ENCODE results near the gene SEZ6L.

The SEZ6L gene

DNA sequence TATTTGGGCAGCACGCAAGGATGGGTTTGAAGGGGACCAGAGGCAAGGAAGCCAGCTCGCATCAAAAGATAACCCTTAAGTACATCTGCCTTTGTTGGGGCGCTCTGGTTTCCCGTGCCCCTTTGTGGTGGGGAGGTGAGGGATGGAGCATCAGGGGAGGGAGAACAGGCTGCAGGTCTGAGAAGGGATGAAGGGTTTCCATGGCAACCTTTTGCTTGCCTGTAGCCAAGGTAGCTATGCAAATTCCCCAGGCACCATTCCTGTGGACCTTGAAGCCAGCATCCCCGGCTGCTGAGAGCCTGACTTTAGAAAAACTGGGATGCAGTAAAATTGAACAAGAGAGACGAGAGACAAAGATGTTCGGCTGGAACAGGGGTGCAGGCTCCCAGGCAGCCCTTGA, 75.7 kb downstream of the SEZ6L start:
- H3K23ac ChIP-seq (ENCODE audit: low read depth, low read length, poor library complexity) = no peak overlapping the region
- no peaks in the 10 kb centered on the region for H3K79me1 ChIP-seq (ENCODE audit: low read depth, low read length)
- H3K14ac ChIP-seq (ENCODE audit: low read length) = no peak overlapping the region
- H2AK5ac ChIP-seq (ENCODE audit: low read depth, low read length) = no peak overlapping the region
- H2BK120ac ChIP-seq (ENCODE audit: low read depth, low read length) = no peak overlapping the region
- no peak overlapping the region for H2BK15ac ChIP-seq (ENCODE audit: low read length)
- no peak overlapping the region for H2AFZ ChIP-seq (ENCODE audit: low read length)
- no peak overlapping the region for H3K18ac ChIP-seq (ENCODE audit: low read length)
- no peaks in the 10 kb centered on the region for H3K36me3 ChIP-seq (replicated peaks in 1 of 2; ENCODE audit: control insufficient read depth in 2 of 2, insufficient read depth in 2 of 2, low read length in 2 of 2)
- WGBS, 2 donors (ENCODE audit: extremely low coverage in 2 of 2, insufficient read length in 2 of 2, insufficient replicate concordance in 1 of 2) = no CpG with 5 or more reads among the region's 7 CpGs
- H3K4me2 ChIP-seq (ENCODE audit: insufficient read depth, low read length, poor library complexity, severe bottlenecking) = no peak overlapping the region
- H2BK5ac ChIP-seq (ENCODE audit: low read length) = no peak overlapping the region
- no peak overlapping the region for H4K8ac ChIP-seq (ENCODE audit: low read depth, low read length)
- H3K27ac ChIP-seq (replicated peaks; ENCODE audit: low read length) = no peak overlapping the region
- H3K4me1 ChIP-seq (ENCODE audit: control insufficient read depth in 2 of 2, insufficient read depth in 1 of 2, low read depth in 1 of 2, low read length in 2 of 2) = no peaks in the 10 kb centered on the region
- H2BK12ac ChIP-seq (ENCODE audit: low read length) = no peak overlapping the region
- H3K27me3 ChIP-seq (ENCODE audit: control insufficient read depth in 3 of 3, insufficient read depth in 3 of 3, low read depth in 1 of 3, low read length in 3 of 3) = no peaks in the 10 kb centered on the region
- H3K4me3 ChIP-seq (ENCODE audit: low read length in 2 of 2) = no peak overlapping the region
- no peak overlapping the region for H3K4ac ChIP-seq (ENCODE audit: low read length)
- H4K91ac ChIP-seq (ENCODE audit: low read depth, low read length, poor library complexity) = no peak overlapping the region
- H3K9me3 ChIP-seq (replicated peaks in 1 of 2; ENCODE audit: control insufficient read depth in 2 of 2, insufficient read depth in 1 of 2, low read depth in 1 of 2, low read length in 2 of 2) = no peaks in the 10 kb centered on the region
- H3K9ac ChIP-seq (ENCODE audit: low read depth, low read length, poor library complexity) = no peak overlapping the region
- no peak for DNase-seq (ENCODE audit: low spot score)

GRCh38 chr22:26246552-26246951, 77.3 kb downstream of the SEZ6L start:
- no peaks in the 10 kb centered on the region for H3K4me1 ChIP-seq (ENCODE audit: control insufficient read depth in 2 of 2, insufficient read depth in 1 of 2, low read depth in 1 of 2, low read length in 2 of 2)
- no peaks in the 10 kb centered on the region for H3K9me3 ChIP-seq (replicated peaks in 1 of 2; ENCODE audit: control insufficient read depth in 2 of 2, insufficient read depth in 1 of 2, low read depth in 1 of 2, low read length in 2 of 2)
- no peak overlapping the region for H2BK12ac ChIP-seq (ENCODE audit: low read length)
- H3K14ac ChIP-seq (ENCODE audit: low read length) = no peak overlapping the region
- no peak overlapping the region for H4K8ac ChIP-seq (ENCODE audit: low read depth, low read length)
- no peaks in the 10 kb centered on the region for H3K36me3 ChIP-seq (replicated peaks in 1 of 2; ENCODE audit: control insufficient read depth in 2 of 2, insufficient read depth in 2 of 2, low read length in 2 of 2)
- no peak overlapping the region for H3K4ac ChIP-seq (ENCODE audit: low read length)
- no peaks in the 10 kb centered on the region for H3K27me3 ChIP-seq (ENCODE audit: control insufficient read depth in 3 of 3, insufficient read depth in 3 of 3, low read depth in 1 of 3, low read length in 3 of 3)
- H3K4me2 ChIP-seq (ENCODE audit: insufficient read depth, low read length, poor library complexity, severe bottlenecking) = no peak overlapping the region
- no peak overlapping the region for H3K23ac ChIP-seq (ENCODE audit: low read depth, low read length, poor library complexity)
- no peak overlapping the region for H2BK120ac ChIP-seq (ENCODE audit: low read depth, low read length)
- DNase-seq (ENCODE audit: low spot score) = no peak
- no peak overlapping the region for H2AK5ac ChIP-seq (ENCODE audit: low read depth, low read length)
- H2AFZ ChIP-seq (ENCODE audit: low read length) = no peak overlapping the region
- no peak overlapping the region for H2BK15ac ChIP-seq (ENCODE audit: low read length)
- no CpG with 5 or more reads among the region's 7 CpGs for WGBS, 2 donors (ENCODE audit: extremely low coverage in 2 of 2, insufficient read length in 2 of 2, insufficient replicate concordance in 1 of 2)
- no peak overlapping the region for H2BK5ac ChIP-seq (ENCODE audit: low read length)
- no peak overlapping the region for H3K27ac ChIP-seq (replicated peaks; ENCODE audit: low read length)
- no peak overlapping the region for H3K4me3 ChIP-seq (ENCODE audit: low read length in 2 of 2)
- H3K79me1 ChIP-seq (ENCODE audit: low read depth, low read length) = no peaks in the 10 kb centered on the region
- H3K18ac ChIP-seq (ENCODE audit: low read length) = no peak overlapping the region
- H3K9ac ChIP-seq (ENCODE audit: low read depth, low read length, poor library complexity) = no peak overlapping the region
- no peak overlapping the region for H4K91ac ChIP-seq (ENCODE audit: low read depth, low read length, poor library complexity)

GRCh38 chr22:26251869-26252268, 82.6 kb downstream of the SEZ6L start:
- Histone ChIP-seq H2BK120ac (ENCODE audit: low read depth, low read length) (no peak overlapping the region), H3K9me3 (replicated peaks in 1 of 2; ENCODE audit: control insufficient read depth in 2 of 2, insufficient read depth in 1 of 2, low read depth in 1 of 2, low read length in 2 of 2) (no peaks in the 10 kb centered on the region), H2BK12ac (ENCODE audit: low read length) (no peak overlapping the region), H2AFZ (ENCODE audit: low read length) (no peak overlapping the region), H2BK15ac (ENCODE audit: low read length) (no peak overlapping the region), H3K18ac (ENCODE audit: low read length) (no peak overlapping the region), H3K36me3 (replicated peaks in 1 of 2; ENCODE audit: control insufficient read depth in 2 of 2, insufficient read depth in 2 of 2, low read length in 2 of 2) (no peaks in the 10 kb centered on the region), H3K4me2 (ENCODE audit: insufficient read depth, low read length, poor library complexity, severe bottlenecking) (no peak overlapping the region), H3K79me1 (ENCODE audit: low read depth, low read length) (no peaks in the 10 kb centered on the region), H3K27me3 (ENCODE audit: control insufficient read depth in 3 of 3, insufficient read depth in 3 of 3, low read depth in 1 of 3, low read length in 3 of 3) (no peaks in the 10 kb centered on the region), H4K8ac (ENCODE audit: low read depth, low read length) (no peak overlapping the region), H2BK5ac (ENCODE audit: low read length) (no peak overlapping the region), H3K4me1 (ENCODE audit: control insufficient read depth in 2 of 2, insufficient read depth in 1 of 2, low read depth in 1 of 2, low read length in 2 of 2) (no peaks in the 10 kb centered on the region), H3K14ac (ENCODE audit: low read length) (no peak overlapping the region), H2AK5ac (ENCODE audit: low read depth, low read length) (no peak overlapping the region), H3K9ac (ENCODE audit: low read depth, low read length, poor library complexity) (no peak overlapping the region), H3K23ac (ENCODE audit: low read depth, low read length, poor library complexity) (no peak overlapping the region), H3K4me3 (ENCODE audit: low read length in 2 of 2) (no peak overlapping the region), H4K91ac (ENCODE audit: low read depth, low read length, poor library complexity) (no peak overlapping the region), H3K27ac (replicated peaks; ENCODE audit: low read length) (no peak overlapping the region), H3K4ac (ENCODE audit: low read length) (no peak overlapping the region)
- WGBS, 2 donors (ENCODE audit: extremely low coverage in 2 of 2, insufficient read length in 2 of 2, insufficient replicate concordance in 1 of 2) = no CpG with 5 or more reads among the region's 5 CpGs
- DNase-seq (ENCODE audit: low spot score) = no peak

DNA sequence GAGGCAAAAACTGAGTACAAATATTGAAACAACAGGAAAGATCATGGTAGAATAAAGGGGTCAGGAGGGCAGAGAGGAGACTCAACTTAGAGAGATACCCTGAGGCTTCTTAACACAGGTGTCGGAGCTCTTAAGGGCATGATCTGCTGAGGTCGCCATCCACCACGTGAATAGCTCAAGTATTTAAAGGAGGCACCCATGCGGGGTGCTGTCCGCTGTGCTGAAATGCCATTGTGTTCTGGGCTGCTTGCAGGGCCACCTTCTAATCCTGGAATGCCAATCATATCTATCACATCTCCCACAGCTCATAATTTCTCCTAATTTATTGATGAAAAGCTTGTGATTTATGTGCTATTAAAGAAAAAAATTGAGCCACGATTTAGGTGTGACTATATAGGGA, 90.2 kb downstream of the SEZ6L start:
- Histone ChIP-seq H3K4me3 (ENCODE audit: low read length in 2 of 2) (no peak overlapping the region), H3K27me3 (ENCODE audit: control insufficient read depth in 3 of 3, insufficient read depth in 3 of 3, low read depth in 1 of 3, low read length in 3 of 3) (peaks cover 0 to 6% (median 0%) of the 10 kb centered on the region in 3 experiments), H3K4me2 (ENCODE audit: insufficient read depth, low read length, poor library complexity, severe bottlenecking) (no peak overlapping the region), H3K4ac (ENCODE audit: low read length) (no peak overlapping the region), H3K4me1 (ENCODE audit: control insufficient read depth in 2 of 2, insufficient read depth in 1 of 2, low read depth in 1 of 2, low read length in 2 of 2) (no peaks in the 10 kb centered on the region), H3K14ac (ENCODE audit: low read length) (no peak overlapping the region), H4K8ac (ENCODE audit: low read depth, low read length) (no peak overlapping the region), H4K91ac (ENCODE audit: low read depth, low read length, poor library complexity) (no peak overlapping the region), H2BK15ac (ENCODE audit: low read length) (no peak overlapping the region), H2BK12ac (ENCODE audit: low read length) (no peak overlapping the region), H3K9ac (ENCODE audit: low read depth, low read length, poor library complexity) (no peak overlapping the region), H3K36me3 (replicated peaks in 1 of 2; ENCODE audit: control insufficient read depth in 2 of 2, insufficient read depth in 2 of 2, low read length in 2 of 2) (no peaks in the 10 kb centered on the region), H3K27ac (replicated peaks; ENCODE audit: low read length) (no peak overlapping the region), H2AK5ac (ENCODE audit: low read depth, low read length) (no peak overlapping the region), H3K9me3 (replicated peaks in 1 of 2; ENCODE audit: control insufficient read depth in 2 of 2, insufficient read depth in 1 of 2, low read depth in 1 of 2, low read length in 2 of 2) (no peaks in the 10 kb centered on the region), H3K23ac (ENCODE audit: low read depth, low read length, poor library complexity) (no peak overlapping the region), H2AFZ (ENCODE audit: low read length) (no peak overlapping the region), H3K79me1 (ENCODE audit: low read depth, low read length) (no peaks in the 10 kb centered on the region), H2BK5ac (ENCODE audit: low read length) (no peak overlapping the region), H3K18ac (ENCODE audit: low read length) (no peak overlapping the region), H2BK120ac (ENCODE audit: low read depth, low read length) (no peak overlapping the region)
- no CpG with 5 or more reads among the region's 6 CpGs for WGBS, 2 donors (ENCODE audit: extremely low coverage in 2 of 2, insufficient read length in 2 of 2, insufficient replicate concordance in 1 of 2)
- peak; percentile 59 for DNase-seq (ENCODE audit: low spot score)

All from neuronal stem cell (in vitro differentiated cells).